HG03064 (cell line): ENCODE data around the gene ACP7.
"Not testable (repeated sequence)": the region's sequence is repeated elsewhere in the genome, so short reads cannot be mapped to it uniquely, and the experiment has no call there.

ENCODE experiments used
- ATAC-seq: cut with Tn5 transposase; IDR thresholded peaks from one replicate; pipeline ENCODE4 v1.9.1; 2021; ENCODE audit warnings: low read depth; ENCODE audit not compliant: unreplicated experiment

The ACP7 gene, protein sequence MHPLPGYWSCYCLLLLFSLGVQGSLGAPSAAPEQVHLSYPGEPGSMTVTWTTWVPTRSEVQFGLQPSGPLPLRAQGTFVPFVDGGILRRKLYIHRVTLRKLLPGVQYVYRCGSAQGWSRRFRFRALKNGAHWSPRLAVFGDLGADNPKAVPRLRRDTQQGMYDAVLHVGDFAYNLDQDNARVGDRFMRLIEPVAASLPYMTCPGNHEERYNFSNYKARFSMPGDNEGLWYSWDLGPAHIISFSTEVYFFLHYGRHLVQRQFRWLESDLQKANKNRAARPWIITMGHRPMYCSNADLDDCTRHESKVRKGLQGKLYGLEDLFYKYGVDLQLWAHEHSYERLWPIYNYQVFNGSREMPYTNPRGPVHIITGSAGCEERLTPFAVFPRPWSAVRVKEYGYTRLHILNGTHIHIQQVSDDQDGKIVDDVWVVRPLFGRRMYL

DNA sequence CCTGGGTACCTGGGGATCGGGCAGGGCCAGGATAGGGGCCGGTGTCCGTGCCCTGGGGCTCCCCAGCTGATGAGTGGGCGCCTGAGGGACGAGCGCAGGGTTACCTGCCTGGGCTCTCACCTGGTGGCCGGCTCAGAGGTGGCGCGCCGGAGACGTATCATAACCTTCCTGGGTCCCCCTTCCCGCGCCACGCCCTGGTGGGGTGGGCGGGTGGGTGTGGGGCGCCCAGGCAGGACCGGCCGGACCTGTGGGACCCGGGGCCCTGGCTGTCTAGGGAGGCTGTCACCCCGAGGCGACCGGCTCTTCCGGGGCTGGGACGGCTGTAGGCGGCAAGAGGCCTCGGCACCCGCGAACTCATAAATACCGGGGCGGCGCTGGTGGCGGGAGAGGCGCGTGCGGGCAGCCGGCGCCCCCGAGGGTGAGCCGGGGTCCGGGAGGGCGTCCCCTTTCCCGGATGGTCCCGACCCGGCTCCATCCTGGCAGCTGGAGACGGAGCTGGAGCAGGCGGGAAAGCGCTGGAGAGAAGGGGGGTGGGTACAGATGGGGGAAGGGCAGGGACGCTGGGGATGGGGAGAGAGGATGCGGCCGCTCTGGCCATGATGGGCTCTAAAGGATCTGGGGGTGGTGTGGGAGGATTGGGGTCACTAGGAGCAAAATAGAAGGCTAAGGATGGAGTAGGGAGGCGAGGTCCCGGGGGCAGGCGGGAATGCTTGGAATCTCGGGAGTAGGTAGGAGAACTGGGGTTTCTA, at the start of gene ACP7:
Gene ACP7, plus strand, starts transcription at position 386 of the 749 bp plus-strand sequence. CDS start 902 bp downstream, outside the sequence.
- ATAC-seq: no peak

DNA sequence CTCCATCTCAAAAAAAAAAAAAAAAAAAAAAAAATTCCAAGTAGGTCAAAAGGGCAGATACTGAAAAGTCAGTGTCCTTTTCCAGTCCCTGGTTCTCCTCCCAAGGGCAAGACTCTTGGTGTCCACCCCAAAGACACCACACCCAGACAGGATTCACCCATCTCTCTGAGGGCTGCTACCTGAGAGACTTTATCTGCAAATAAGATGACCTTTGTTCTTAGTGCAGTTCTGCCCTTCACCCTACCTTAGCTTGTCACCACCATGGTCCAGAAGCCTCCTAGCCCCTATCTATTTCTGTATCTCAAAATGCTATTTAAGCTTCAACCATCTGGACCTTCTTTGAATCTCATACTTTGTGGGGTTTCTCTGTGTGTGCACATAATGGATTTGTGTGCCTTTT, 47.6 kb upstream of the ACP7 start:
- no peak for ATAC-seq

GRCh38 chr19:39037194-39037593, 47.0 kb upstream of the ACP7 start:
- ATAC-seq: no peak

DNA sequence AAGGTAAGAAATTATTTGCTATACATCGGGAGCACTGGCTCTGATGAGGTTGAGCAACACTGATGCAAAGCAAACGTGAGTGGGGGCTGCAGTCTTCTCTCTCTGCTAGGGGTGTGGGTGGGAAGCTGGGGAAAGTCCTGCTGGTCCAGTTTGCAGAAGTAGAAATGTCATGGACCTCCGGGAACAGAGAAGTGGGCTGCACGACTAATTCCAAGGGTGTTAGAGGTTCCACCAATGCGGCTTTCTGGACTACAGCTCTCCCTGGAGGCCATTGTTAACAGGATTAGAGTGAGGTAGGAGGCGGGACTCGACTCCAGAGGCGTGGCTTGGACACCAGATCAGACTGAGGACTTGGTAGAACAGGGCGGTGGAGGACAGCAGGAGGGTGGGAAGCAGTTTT, 46.1 kb upstream of the ACP7 start:
- ATAC-seq: no peak

- no peak for ATAC-seq
These were observed 38.7 kb upstream of the ACP7 start for GRCh38 chr19:39045506-39045905.

- ATAC-seq: no peak
These were observed 37.9 kb upstream of the ACP7 start for GRCh38 chr19:39046037-39046821.

DNA sequence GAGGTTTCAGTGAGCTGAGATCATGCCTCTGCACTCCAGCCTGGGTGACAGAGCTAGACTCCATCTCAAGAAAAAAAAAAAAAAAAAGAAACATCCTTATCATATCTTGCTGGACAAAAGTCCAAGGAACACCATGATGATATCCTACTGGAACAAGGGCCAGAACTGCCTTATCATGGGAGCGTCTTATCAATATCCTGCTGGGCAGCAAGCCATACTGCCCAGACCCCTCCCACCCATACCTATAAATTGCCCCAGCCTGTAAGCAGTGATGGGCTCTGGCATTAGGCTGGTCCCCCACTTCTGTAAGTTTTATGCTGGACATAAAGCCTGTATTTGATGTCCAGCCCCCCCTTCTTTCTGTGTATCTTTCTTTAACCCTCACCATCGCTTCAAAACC, 37.1 kb upstream of the ACP7 start:
- ATAC-seq: no peak

- no peak for ATAC-seq
These were observed 31.9 kb upstream of the ACP7 start for GRCh38 chr19:39052243-39052746.

DNA sequence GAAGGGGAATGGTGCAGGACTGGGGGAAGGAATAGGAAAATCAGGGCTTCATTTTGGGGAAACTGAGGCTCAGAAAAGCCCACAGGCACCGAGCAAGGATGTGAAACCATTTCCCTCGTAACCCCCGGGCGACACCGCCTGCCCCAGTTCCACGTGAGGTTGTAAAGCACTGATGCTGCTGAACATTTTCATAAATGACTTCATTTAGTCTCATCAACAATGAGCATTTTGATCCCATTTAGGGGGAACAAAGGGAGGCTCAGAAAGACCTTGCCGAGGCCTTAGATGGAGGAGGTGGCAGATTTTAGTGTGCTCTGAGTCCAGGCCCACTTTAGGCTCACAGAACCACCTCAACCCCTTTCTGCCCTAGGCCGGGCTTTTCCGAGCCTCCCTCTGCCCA, 31.3 kb upstream of the ACP7 start:
- ATAC-seq: no peak

DNA sequence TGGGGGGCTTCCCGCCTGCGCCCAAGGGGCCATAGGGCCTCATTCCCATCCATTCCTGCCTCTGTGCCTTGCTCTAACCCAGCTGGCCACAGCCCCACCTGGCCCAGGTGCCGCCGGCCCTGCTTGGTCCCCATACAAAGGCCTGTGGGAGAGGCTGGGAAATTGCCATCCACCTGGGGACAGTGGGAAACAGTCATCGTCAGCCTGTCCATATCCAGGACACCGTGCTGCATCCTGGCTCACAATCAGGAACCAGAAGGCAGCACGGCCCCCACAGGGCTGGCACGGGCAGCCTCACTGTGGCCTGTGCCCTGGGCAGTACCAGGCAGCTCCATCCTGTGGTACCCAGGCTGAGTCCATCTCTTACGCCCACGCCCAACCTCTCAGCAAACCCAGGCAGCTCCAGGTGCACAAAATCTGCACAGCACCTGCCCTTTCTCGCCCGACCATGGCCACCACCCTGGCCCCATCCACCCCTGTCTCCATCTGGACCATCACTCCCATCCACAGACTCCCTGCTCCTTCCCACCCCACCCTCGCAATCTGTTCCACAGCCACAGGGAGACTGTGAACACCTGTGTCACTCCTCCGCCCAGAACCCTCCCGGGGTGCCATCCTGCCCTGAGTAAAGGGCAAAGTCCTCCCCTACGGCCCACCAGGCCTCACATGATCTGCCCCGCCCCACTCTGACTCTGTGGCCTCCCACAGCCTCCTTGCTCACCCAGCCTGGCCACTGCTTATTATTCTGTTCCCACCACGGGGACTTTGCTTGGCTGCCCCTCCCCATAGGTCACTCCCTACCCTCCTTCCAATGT, 30.7 kb upstream of the ACP7 start:
- no peak for ATAC-seq

- no peak for ATAC-seq
These were observed 30.1 kb upstream of the ACP7 start for GRCh38 chr19:39054091-39054470.

DNA sequence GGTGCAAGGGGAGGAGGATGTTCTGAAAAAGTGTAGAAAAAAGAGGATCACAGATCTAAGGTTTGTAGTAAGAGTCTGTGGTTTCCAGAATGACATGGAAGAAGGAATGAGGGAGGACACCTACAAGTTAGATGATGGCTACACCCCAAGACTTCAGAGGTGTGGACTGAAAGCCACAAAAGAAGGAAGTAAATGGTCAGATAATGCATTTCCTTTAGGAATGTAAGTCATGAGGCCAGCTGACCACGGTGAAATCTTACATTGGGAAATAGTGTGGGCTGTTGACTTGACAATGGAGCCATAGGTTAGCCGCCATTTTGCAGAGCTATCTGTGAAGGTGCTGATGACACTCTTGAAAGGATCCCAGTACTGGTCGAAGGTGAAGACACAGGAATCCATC, 26.6 kb upstream of the ACP7 start:
- no peak for ATAC-seq

DNA sequence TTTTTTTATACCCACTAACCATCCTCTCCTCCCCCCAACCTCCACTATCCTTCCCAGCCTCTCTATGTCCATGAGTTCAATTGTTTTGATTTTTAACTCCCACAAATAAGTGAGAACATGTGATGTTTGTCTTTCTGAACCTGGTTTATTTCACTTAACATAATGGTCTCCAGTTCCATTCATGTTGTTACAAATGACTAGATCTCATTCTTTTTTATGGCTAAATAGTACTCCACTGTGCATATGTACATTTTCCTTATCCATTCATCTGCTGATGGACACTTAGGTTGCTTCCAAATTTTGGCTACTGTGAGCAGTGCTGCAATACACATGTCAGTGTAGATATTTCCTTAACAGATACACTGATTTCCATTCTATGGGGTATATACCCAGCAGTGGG, 24.9 kb upstream of the ACP7 start:
- ATAC-seq: no peak

DNA sequence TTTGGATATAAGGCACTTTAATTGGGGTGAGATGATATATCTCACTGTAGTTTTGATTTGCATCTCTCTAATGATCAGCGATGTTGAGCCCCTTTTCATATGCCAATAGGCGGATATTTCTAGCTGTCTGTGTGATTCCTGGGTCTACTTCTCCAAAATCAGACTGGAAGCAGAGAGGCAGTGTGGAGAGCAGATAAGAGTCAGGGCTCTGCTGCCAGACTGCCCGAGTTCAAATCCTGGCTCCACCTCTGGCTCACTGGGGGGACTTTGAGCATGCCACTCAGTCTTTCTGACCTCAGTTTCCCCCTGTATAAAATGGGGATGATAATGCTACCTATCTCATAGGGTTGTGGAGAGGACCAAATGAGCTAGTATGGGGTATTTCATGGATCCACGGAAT, 24.0 kb upstream of the ACP7 start:
- no peak for ATAC-seq

DNA sequence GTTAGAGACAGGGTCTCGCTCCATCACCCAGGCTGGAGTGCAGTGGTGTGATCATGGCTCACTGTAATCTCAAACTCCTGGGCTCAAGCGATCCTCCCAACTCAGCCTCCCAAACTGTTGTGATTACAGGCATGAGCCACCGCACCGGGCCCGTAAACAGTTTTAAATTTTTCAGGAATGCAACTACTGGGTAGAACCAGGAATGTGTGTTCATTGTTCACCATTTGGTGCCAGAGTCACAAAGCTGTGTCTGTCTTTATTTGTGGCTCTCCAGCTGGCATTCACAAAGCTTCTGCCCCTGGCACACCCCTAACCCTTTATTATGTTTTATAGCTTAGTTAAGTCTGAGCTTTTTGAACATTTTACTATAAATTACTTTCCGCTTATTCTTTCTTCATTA, 19.8 kb upstream of the ACP7 start:
- no peak for ATAC-seq

GRCh38 chr19:39065928-39066327, 18.2 kb upstream of the ACP7 start:
- no peak for ATAC-seq

DNA sequence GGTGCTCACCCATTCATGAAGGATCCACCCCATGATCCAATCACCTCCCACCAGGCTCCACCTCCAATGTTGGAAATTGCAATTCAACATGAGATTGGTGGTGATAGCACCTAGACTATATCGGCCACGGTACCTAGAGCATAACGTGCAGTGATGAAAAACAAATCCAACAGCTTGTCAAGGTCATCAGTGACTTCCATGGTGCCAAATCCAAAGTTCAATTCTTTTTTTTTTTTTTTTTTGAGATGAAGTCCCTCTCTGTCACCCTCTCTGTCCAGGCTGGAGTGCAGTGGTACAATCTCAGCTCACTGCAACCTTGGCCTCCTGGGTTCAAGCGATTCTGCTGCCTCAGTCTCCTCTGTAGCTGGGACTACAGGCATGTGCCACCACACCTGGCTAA, 17.1 kb upstream of the ACP7 start:
- no peak for ATAC-seq

DNA sequence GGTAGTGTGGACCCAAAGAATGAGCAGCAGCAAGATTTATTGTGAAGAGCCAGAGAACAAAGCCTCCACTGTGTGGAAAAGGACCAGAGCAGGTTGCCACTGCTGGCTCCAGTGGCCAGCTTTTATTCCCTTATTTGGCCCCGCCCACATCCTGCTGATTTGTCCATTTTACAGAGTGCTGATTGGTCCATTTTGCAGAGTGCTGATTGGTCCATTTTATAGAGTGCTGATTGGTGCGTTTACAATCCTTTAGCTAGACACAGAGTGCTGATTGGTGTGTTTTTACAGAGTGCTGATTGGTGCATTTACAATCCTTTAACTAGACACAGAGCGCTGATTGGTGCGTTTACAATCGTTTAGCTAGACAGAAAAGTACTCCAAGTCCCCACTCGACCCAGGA, 15.9 kb upstream of the ACP7 start:
- not testable (repeated sequence) for ATAC-seq

DNA sequence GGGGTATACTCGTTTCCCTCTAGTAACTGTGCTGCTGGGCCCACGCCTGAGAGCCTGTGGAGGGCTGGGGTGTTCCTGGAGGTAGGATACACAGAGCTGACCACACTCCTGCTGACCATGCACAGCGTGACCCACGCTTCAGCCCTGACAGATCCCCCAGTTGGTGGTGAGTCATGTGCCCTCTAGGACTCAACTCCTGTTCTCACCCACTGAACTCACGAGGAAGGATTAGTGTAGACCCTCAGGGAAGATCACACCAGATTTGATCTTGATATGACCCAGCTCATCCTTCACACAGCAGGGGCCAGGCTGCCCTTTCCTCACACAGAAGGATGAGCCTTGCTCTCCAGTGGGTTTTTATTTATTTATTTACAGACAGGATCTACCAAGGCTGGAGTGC, 13.3 kb upstream of the ACP7 start:
- ATAC-seq: no peak

DNA sequence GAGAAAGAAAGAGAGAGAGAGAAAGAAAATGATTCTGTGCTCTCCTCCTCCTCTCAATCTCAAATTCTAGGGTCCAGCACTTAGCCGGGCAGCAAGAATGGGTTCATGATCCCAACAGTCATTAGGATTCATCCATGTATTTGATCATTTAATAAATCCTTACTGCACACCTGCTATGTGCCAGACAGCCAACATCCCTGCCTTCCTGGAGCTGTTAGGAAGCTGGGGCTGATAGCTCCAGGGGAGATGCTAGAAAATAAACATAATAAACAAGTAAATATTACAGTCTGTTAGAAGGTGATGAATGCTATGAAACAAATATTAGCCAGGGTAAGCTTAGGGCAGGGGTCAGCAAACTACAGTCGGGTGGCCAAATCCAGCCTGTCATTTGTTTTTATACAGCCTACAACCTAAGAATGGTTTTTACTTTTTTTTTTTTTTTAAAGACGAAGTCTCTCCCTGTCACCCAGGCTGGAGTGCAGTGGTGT, 9.9 kb upstream of the ACP7 start:
- no peak for ATAC-seq
